ENCODE results near the gene MAP4K5.
A peak's percentile ranks its signal among the peaks of the same experiment; 100 is the strongest.

The MAP4K5 gene

GRCh38 chr14:50469982-50470381, 62.4 kb downstream of the MAP4K5 start:
- Mint-ChIP-seq H3K9me3 (peaks cover 21% of the 10 kb centered on the region in 2 donors), H3K4me1 (no peaks in the 10 kb centered on the region), H3K4me3 (no peak overlapping the region)

GRCh38 chr14:50462111-50462510, 70.3 kb downstream of the MAP4K5 start:
- H3K4me3 Mint-ChIP-seq, result no peak overlapping the region
- H3K4me1 Mint-ChIP-seq, result no peaks in the 10 kb centered on the region
- no peaks in the 10 kb centered on the region for H3K9me3 Mint-ChIP-seq
- H3K27ac Mint-ChIP-seq, result no peak overlapping the region
- H3K27me3 Mint-ChIP-seq, result no peaks in the 10 kb centered on the region
- no peak for DNase-seq
- no peak for ATAC-seq

More at GRCh38 chr14:50469982-50470381, 62.4 kb downstream of the MAP4K5 start:
- DNase-seq (no peak), ATAC-seq (no peak)
- H3K27me3 Mint-ChIP-seq, result no peaks in the 10 kb centered on the region
- H3K27ac Mint-ChIP-seq, result peak overlapping the region in 1 of 2 donors; percentile 0

DNA sequence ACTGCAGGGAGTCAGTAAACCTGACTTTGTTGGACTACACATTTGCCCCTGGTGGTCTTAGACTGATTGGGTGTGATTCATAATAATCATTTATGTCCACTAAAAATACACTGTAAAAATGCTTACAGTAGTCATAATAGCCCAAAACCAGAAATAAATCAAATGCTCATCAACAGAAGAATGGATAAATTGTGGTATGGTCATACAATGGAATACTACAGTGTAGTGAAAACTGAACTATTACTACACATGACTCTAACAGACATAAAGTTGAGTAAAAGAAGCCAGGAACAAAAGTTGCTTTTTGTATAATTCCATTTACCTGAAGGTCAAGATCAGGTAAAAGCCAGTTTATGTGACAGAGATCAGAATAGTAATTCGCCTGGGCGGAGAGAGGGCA, 78.5 kb downstream of the MAP4K5 start:
- H3K27me3 Mint-ChIP-seq, result no peaks in the 10 kb centered on the region
- peaks cover 0 to 6% of the 10 kb centered on the region in 2 donors for H3K9me3 Mint-ChIP-seq
- DNase-seq, result no peak
- no peaks in the 10 kb centered on the region for H3K4me1 Mint-ChIP-seq
- H3K27ac Mint-ChIP-seq, result no peak overlapping the region
- H3K4me3 Mint-ChIP-seq, result no peak overlapping the region
- ATAC-seq, result no peak

DNA sequence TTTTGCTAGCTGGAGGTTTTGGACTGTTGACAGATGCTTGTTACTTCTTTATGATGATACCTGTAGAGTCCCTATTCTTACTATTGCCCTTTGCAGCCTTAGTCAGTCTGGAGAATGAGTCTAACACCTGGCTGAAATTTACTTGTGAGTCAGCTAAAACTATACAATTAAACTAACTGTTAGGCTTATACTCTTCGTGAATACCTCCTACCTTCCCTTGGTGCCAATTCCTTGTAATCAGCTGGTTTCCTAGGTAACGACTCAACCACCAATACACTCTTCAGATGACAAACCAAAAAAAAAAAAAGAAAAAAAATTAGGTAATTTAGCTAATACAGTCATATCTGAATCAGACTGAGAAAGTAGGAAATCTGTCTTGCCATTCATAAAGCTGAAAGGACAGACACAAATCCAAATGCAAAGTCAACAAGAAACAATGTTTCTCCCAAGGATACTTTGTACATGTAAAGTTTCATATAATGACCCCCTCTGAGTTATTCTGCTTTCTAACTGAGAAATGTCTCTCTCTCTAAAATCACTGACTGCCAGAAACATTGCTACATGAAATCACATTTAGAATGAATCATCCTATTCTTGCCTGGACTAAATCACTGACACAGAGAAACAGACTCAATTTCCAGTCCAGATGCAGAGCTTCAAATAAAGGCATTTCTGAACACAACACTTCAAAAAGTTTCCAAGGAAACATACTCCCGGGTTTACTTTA, 79.2 kb downstream of the MAP4K5 start:
- no peaks in the 10 kb centered on the region for H3K4me1 Mint-ChIP-seq
- no peak overlapping the region for H3K27ac Mint-ChIP-seq
- no peak for ATAC-seq
- no peaks in the 10 kb centered on the region for H3K27me3 Mint-ChIP-seq
- DNase-seq, result no peak
- H3K4me3 Mint-ChIP-seq, result no peak overlapping the region
- H3K9me3 Mint-ChIP-seq, result peaks cover 0 to 6% of the 10 kb centered on the region in 2 donors

GRCh38 chr14:50452296-50452695, 80.1 kb downstream of the MAP4K5 start:
- H3K27ac Mint-ChIP-seq, result no peak overlapping the region

DNA sequence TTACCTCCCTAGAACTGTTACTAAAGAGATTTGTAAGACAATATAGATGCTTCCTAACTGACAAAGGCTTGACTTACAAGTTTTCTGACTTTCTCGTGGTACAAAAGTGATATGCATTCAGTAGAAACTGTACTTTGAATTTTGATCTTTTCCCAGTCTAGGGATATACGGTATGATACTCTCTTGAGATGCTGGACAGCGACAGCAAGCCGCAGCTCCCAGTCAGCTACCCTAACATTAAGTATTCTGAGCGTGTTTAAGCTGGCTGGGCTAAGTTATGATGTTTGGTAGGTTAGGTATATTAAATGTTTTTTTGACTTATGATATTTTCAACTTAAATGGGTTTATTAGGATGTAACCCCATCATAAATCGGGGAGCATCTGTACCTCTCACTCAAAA, 80.5 kb downstream of the MAP4K5 start:
- no peak for DNase-seq
- ATAC-seq, result no peak
- no peaks in the 10 kb centered on the region for H3K4me1 Mint-ChIP-seq
- H3K9me3 Mint-ChIP-seq, result peaks cover 0 to 6% of the 10 kb centered on the region in 2 donors
- no peaks in the 10 kb centered on the region for H3K27me3 Mint-ChIP-seq
- no peak overlapping the region for H3K4me3 Mint-ChIP-seq
- no peak overlapping the region for H3K27ac Mint-ChIP-seq

More at GRCh38 chr14:50452296-50452695, 80.1 kb downstream of the MAP4K5 start:
- no peak for ATAC-seq
- Mint-ChIP-seq H3K4me1 (no peaks in the 10 kb centered on the region), H3K4me3 (no peak overlapping the region), H3K27me3 (no peaks in the 10 kb centered on the region), H3K9me3 (peaks cover 0 to 6% of the 10 kb centered on the region in 2 donors)
- no peak for DNase-seq

DNA sequence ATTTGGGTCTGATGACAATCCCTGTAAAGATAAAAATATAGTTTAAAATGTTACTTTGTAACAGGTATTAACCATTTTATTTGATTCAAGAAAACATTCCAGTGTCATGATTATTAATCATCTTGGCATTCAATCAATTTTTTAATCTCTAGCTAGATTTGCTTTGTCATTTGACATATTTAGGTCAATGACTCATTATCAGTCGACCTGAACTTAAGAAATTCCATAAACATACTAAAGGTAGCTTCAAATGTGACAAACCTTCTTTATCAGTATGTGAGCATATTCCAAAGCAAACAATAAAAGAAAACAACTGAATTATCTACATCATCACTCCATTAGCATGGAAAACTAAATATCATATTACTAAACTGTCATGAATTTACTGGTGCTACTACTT, 84.9 kb downstream of the MAP4K5 start:
- Mint-ChIP-seq H3K9me3 (peaks cover 0 to 6% of the 10 kb centered on the region in 2 donors), H3K27ac (no peak overlapping the region), H3K27me3 (no peaks in the 10 kb centered on the region), H3K4me1 (no peaks in the 10 kb centered on the region), H3K4me3 (no peak overlapping the region)
- DNase-seq (no peak), ATAC-seq (no peak)

GRCh38 chr14:50434528-50434927, 97.8 kb downstream of the MAP4K5 start:
- Mint-ChIP-seq H3K4me1 (no peaks in the 10 kb centered on the region), H3K9me3 (peaks cover 0 to 8% of the 10 kb centered on the region in 2 donors), H3K4me3 (no peak overlapping the region), H3K27ac (no peak overlapping the region), H3K27me3 (no peaks in the 10 kb centered on the region)
- DNase-seq, result no peak
- ATAC-seq, result no peak

GRCh38 chr14:50432131-50432530, 100.2 kb downstream of the MAP4K5 start:
- no peak for DNase-seq
- H3K4me3 Mint-ChIP-seq, result no peak overlapping the region
- peaks cover 0 to 3% of the 10 kb centered on the region in 2 donors for H3K9me3 Mint-ChIP-seq
- ATAC-seq, result no peak
- H3K27me3 Mint-ChIP-seq, result no peaks in the 10 kb centered on the region
- H3K4me1 Mint-ChIP-seq, result no peaks in the 10 kb centered on the region
- peak overlapping the region in 1 of 2 donors; percentile 42 for H3K27ac Mint-ChIP-seq

GRCh38 chr14:50425816-50426215, 106.6 kb downstream of the MAP4K5 start:
- no peak overlapping the region for H3K4me3 Mint-ChIP-seq
- H3K27ac Mint-ChIP-seq, result no peak overlapping the region
- H3K4me1 Mint-ChIP-seq, result no peaks in the 10 kb centered on the region
- ATAC-seq (no peak), DNase-seq (no peak)
- H3K9me3 Mint-ChIP-seq, result no peaks in the 10 kb centered on the region
- no peaks in the 10 kb centered on the region for H3K27me3 Mint-ChIP-seq

GRCh38 chr14:50425105-50425504, 107.3 kb downstream of the MAP4K5 start:
- H3K27ac Mint-ChIP-seq, result no peak overlapping the region
- H3K4me3 Mint-ChIP-seq, result no peak overlapping the region
- no peaks in the 10 kb centered on the region for H3K4me1 Mint-ChIP-seq
- ATAC-seq (no peak), DNase-seq (no peak)
- H3K27me3 Mint-ChIP-seq, result no peaks in the 10 kb centered on the region
- H3K9me3 Mint-ChIP-seq, result no peaks in the 10 kb centered on the region

- Mint-ChIP-seq H3K4me1 (no peaks in the 10 kb centered on the region), H3K9me3 (no peaks in the 10 kb centered on the region), H3K4me3 (no peak overlapping the region), H3K27me3 (no peaks in the 10 kb centered on the region), H3K27ac (no peak overlapping the region)
- ATAC-seq, result no peak
- DNase-seq, result no peak
Observed at GRCh38 chr14:50423529-50423928, 108.8 kb downstream of the MAP4K5 start.

DNA sequence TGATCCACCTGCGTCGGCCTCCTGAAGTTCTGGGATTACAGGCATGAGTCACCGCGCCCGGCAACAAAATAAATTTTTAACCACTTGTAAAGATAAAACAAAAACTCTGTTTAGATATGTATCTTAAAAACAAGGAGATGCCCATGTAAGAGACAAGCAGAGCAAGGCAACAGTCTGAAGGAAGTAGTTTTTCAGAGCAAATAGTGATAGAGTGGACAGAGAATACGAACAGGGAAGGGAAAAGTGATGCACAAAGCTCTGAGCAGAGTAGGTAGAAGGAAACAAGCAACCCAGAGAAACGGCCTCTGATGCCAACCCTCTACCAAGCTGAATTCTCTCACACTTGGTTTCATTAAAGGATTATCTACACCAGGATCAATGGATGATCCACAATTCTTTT, 110.9 kb downstream of the MAP4K5 start:
- Mint-ChIP-seq H3K4me3 (no peak overlapping the region), H3K9me3 (no peaks in the 10 kb centered on the region)
- no peak for ATAC-seq

DNA sequence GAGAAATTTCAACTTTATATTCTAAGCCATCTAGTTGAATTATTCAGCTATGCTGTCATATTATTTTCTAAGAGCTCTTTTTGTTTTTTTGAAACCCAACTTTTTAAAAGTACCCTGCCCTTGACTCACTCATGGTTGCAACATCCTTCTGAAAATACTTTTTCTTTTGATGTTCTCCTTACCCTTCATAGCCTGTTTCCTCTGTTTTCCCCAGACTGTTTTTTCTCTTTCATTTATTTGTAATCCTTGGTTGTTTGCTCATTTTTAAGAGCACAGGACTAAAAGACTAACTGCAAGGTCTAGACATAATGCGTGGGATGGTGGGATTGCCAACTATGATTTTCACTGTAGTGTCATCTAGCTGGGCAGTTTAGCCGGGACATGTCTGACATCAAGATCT, 114.5 kb downstream of the MAP4K5 start:
- DNase-seq (no peak), ATAC-seq (no peak)
- H3K27ac Mint-ChIP-seq, result no peak overlapping the region
- H3K4me3 Mint-ChIP-seq, result no peak overlapping the region
- peaks cover 0 to 5% of the 10 kb centered on the region in 2 donors for H3K9me3 Mint-ChIP-seq
- H3K27me3 Mint-ChIP-seq, result no peaks in the 10 kb centered on the region
- H3K4me1 Mint-ChIP-seq, result no peaks in the 10 kb centered on the region

More for the DNA sequence above, 110.9 kb downstream of the MAP4K5 start:
- DNase-seq, result no peak
- Mint-ChIP-seq H3K4me1 (no peaks in the 10 kb centered on the region), H3K27ac (no peak overlapping the region), H3K27me3 (no peaks in the 10 kb centered on the region)

GRCh38 chr14:50410921-50411320, 121.4 kb downstream of the MAP4K5 start:
- H3K27ac Mint-ChIP-seq, result no peak overlapping the region
- H3K27me3 Mint-ChIP-seq, result no peaks in the 10 kb centered on the region
- no peak overlapping the region for H3K4me3 Mint-ChIP-seq
- no peaks in the 10 kb centered on the region for H3K4me1 Mint-ChIP-seq
- DNase-seq, result no peak
- H3K9me3 Mint-ChIP-seq, result peaks cover 25 to 31% of the 10 kb centered on the region in 2 donors
- no peak for ATAC-seq

DNA sequence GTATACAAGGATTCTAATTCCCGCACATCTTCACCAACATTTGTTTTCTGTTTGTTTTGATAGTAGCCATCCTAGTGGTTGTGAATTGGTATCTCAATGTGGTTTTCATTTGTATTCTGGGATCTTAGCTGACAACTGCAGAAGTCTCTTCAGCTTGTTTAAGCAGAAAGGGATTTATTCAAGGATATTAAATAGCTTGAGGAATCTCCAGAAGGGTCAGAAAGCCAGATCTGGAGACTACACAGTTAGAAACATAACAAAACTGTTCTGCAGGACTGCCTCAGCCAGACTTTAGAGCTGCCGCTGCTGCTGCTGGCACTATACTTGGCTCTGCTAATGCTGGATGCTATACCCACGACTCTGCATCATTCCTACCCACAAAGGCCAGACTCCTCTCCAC, 122.3 kb downstream of the MAP4K5 start:
- H3K27ac Mint-ChIP-seq, result no peak overlapping the region
- ATAC-seq (no peak), DNase-seq (no peak)
- peaks cover 31 to 32% of the 10 kb centered on the region in 2 donors for H3K9me3 Mint-ChIP-seq
- no peaks in the 10 kb centered on the region for H3K27me3 Mint-ChIP-seq
- no peaks in the 10 kb centered on the region for H3K4me1 Mint-ChIP-seq
- no peak overlapping the region for H3K4me3 Mint-ChIP-seq
